B cell (primary cell): ENCODE measurements around the gene EXD3. TPM values are rescaled to one million over a fixed set of nuclear protein-coding genes. Genes with fewer than 3 reads are reported as not detected.

Source experiments
- ATAC-seq: fragments of 200-7000 bp; cut with Tn5 transposase; one replicate; pipeline ENCODE4 v1.10.0; 2021; ENCODE audit warnings: low read depth, mild to moderate bottlenecking, moderate number of reproducible peaks, moderate library complexity
- CTCF ChIA-PET: fragments of 350-600 bp; sonication (Branson Sonifier 250); formaldehyde crosslinking; loops from one replicate; lab custom pipeline; 2021; ENCODE audit warnings: antibody characterized with exemption, inconsistent platforms; lab: Charles Lee
- POLR2A ChIA-PET: fragments of 350-600 bp; sonication (Branson Sonifier 250); formaldehyde crosslinking; loops from one replicate; lab custom pipeline; 2021; ENCODE audit warnings: antibody characterized with exemption; lab: Charles Lee
- DNase-seq: peaks from one replicate; pipeline ENCODE4 v3.0.0; 2013
- H2AFZ ChIP-seq: 2 replicates; pipeline ENCODE4 v1.6.1; 2012; ENCODE audit warnings: mild to moderate bottlenecking, low read depth, low read length; ENCODE audit not compliant: insufficient read depth, poor library complexity, severe bottlenecking
- H3K27ac ChIP-seq, 2 donors: 1 replicate in 1 of 2; 2 replicates in 1 of 2; pipeline ENCODE4 v1.5.1; 2012 to 2013; ENCODE audit warnings: low read length in 2 of 2, mild to moderate bottlenecking in 2 of 2, moderate library complexity in 1 of 2
- H3K27me3 ChIP-seq, 4 experiments: fragments of 200-600 bp in 1 of 4; sonication (generic) in 1 of 4; replicated peaks in 1 of 4; 1 replicate in 2 of 4; 2 replicates in 2 of 4; pipeline versions ENCODE4 v1.6.1 to v1.7.0; 2013 to 2016; ENCODE audit warnings: low read length in 3 of 4, mild to moderate bottlenecking in 2 of 4, mixed read lengths in 1 of 4, moderate library complexity in 1 of 4; ENCODE audit not compliant: insufficient read depth in 4 of 4, control insufficient read depth in 3 of 4; ENCODE audit errors: control extremely low read depth in 1 of 4
- H3K36me3 ChIP-seq, 2 experiments: replicated peaks in 1 of 2; 1 replicate in 1 of 2; 2 replicates in 1 of 2; pipeline versions ENCODE4 v1.6.1 to v1.7.1; 2013; ENCODE audit warnings: low read length in 1 of 2; ENCODE audit not compliant: insufficient read depth in 2 of 2, control insufficient read depth in 1 of 2; ENCODE audit errors: control extremely low read depth in 1 of 2, extremely low read depth in 1 of 2
- H3K4me1 ChIP-seq, 2 donors: fragments of 200-600 bp in 1 of 2; sonication (generic) in 1 of 2; 1 replicate in 1 of 2; 2 replicates in 1 of 2; pipeline versions ENCODE4 v1.5.1 to v1.6.1; 2013 to 2017; ENCODE audit warnings: low read length in 2 of 2; ENCODE audit not compliant: control insufficient read depth in 2 of 2, insufficient read depth in 2 of 2
- H3K4me2 ChIP-seq: replicated peaks from 2 replicates; pipeline ENCODE3; 2012; ENCODE audit warnings: mild to moderate bottlenecking, low read depth, low read length; ENCODE audit not compliant: poor library complexity, severe bottlenecking
- H3K4me3 ChIP-seq, 5 experiments: fragments of 200-600 bp in 1 of 5; sonication (generic) in 1 of 5; 1 replicate in 3 of 5; 2 replicates in 2 of 5; pipeline versions ENCODE4 v1.5.1 to v1.7.0; 2011 to 2016; ENCODE audit warnings: low read length in 4 of 5, mild to moderate bottlenecking in 4 of 5, low read depth in 2 of 5, control low read depth in 1 of 5, moderate library complexity in 1 of 5; ENCODE audit not compliant: insufficient read depth in 1 of 5; ENCODE audit errors: control extremely low read depth in 1 of 5, extremely low read depth in 1 of 5
- H3K79me2 ChIP-seq: fragments of 200-600 bp; sonication (generic); one replicate; pipeline ENCODE4 v1.6.0; 2016; ENCODE audit warnings: low read length; ENCODE audit not compliant: control insufficient read depth, insufficient read depth
- H3K9ac ChIP-seq: fragments of 200-600 bp; sonication (generic); 2 replicates; pipeline ENCODE4 v1.6.1; 2017; ENCODE audit warnings: mild to moderate bottlenecking, low read length, moderate library complexity
- H3K9me3 ChIP-seq, 3 donors: one replicate each; pipeline versions ENCODE4 v1.6.1 to v1.7.1; 2013; ENCODE audit warnings: low read length in 2 of 3; ENCODE audit not compliant: control insufficient read depth in 2 of 3, insufficient read depth in 1 of 3; ENCODE audit errors: control extremely low read depth in 1 of 3
- H4K20me1 ChIP-seq: 2 replicates; pipeline ENCODE4 v1.6.0; 2012; ENCODE audit warnings: mild to moderate bottlenecking, low read length; ENCODE audit not compliant: insufficient read depth, control insufficient read depth, poor library complexity, severe bottlenecking
- H3K27ac Mint-ChIP-seq: one replicate; pipeline ENCODE4 v1.8.0; 2021; ENCODE audit warnings: mixed read lengths
- H3K27me3 Mint-ChIP-seq: one replicate; pipeline ENCODE4 v1.8.0; 2021; ENCODE audit warnings: mixed read lengths
- H3K4me1 Mint-ChIP-seq: one replicate; pipeline ENCODE4 v1.8.0; 2021; ENCODE audit warnings: mixed read lengths
- H3K4me3 Mint-ChIP-seq: one replicate; pipeline ENCODE4 v1.8.0; 2021; ENCODE audit warnings: mixed read lengths
- H3K9me3 Mint-ChIP-seq: one replicate; pipeline ENCODE4 v1.8.0; 2022; ENCODE audit warnings: mixed read lengths; ENCODE audit not compliant: insufficient read depth
- CTCF ChIP-seq: fragments of 200-600 bp; IDR thresholded peaks from one replicate; pipeline ENCODE4 v1.8.0; 2022; ENCODE audit warnings: antibody characterized with exemption, mild to moderate bottlenecking
- EZH2 ChIP-seq: IDR thresholded peaks from 2 replicates; pipeline ENCODE4 v1.6.1; 2012; ENCODE audit warnings: borderline replicate concordance, low read depth, mild to moderate bottlenecking, moderate library complexity, low read length; ENCODE audit not compliant: insufficient read depth, poor library complexity, severe bottlenecking
- whole genome bisulfite sequencing: methylation state at CpG from one replicate; pipeline ENCODE4 v1.1.5; 2013; ENCODE audit warnings: missing lambda C conversion rate; ENCODE audit not compliant: insufficient coverage; 5-methylcytosine and 5-hydroxymethylcytosine counted together
- intact Hi-C: fragments of 100-400 bp; cut with micrococcal nuclease; formaldehyde crosslinking; loops from one replicate; pipeline ENCODE4 v1.10.0; 2022
- polyA plus RNA-seq: library from polyadenylated mRNA; depleted of rRNA; stranded (reverse); fragments of >200 nt; gene quantifications from 2 replicates; pipeline ENCODE4 v1.2.3, GENCODE V29; 2012
- total RNA-seq, 2 donors: library from RNA; stranded (reverse); fragments of 120-200 nt in 1 of 2; gene quantifications; 1 replicate in 1 of 2; 2 replicates in 1 of 2; pipeline versions ENCODE4 v1.2.3 to v1.2.4, GENCODE V29; 2013 to 2022

The EXD3 gene
- total and polyA plus RNA-seq, 2 donors (not counting 1 experiment from before 2014, with no cell fraction given) = 22.5 to 23.7 TPM

GRCh38 chr9:137374131-137374845 is 48.7 kb downstream of the EXD3 start:
- Histone ChIP-seq H3K27me3 (no peaks in the 10 kb centered on the region), H3K27ac (no peak overlapping the region), H3K79me2 (no peaks in the 10 kb centered on the region), H4K20me1 (no peaks in the 10 kb centered on the region), H3K4me2 (no peak overlapping the region), H3K36me3 (no peaks in the 10 kb centered on the region), H2AFZ (no peak overlapping the region), H3K9me3 (peaks cover 0 to 7% (median 3%) of the 10 kb centered on the region in 3 donors), H3K9ac (no peak overlapping the region), H3K4me1 (no peaks in the 10 kb centered on the region), H3K4me3 (no peak overlapping the region)
- Mint-ChIP-seq H3K27ac (no peak overlapping the region), H3K9me3 (no peaks in the 10 kb centered on the region), H3K4me1 (no peaks in the 10 kb centered on the region), H3K27me3 (no peaks in the 10 kb centered on the region), H3K4me3 (no peak overlapping the region)
- ChIA-PET CTCF (no interaction called here), POLR2A (no interaction called here)
- TF ChIP-seq EZH2 (no peak), CTCF (no peak)
- ATAC-seq = no peak
- no peak for DNase-seq
- intact Hi-C loops = no loop called here
- WGBS = 95% methylated on average over 36 of the region's 37 CpGs

- no peak overlapping the region for H3K27ac Mint-ChIP-seq
These were observed 49.4 kb downstream of the EXD3 start for GRCh38 chr9:137373611-137373980.

More at GRCh38 chr9:137373611-137373980, 49.4 kb downstream of the EXD3 start:
- Histone ChIP-seq H3K4me3 (no peak overlapping the region), H4K20me1 (no peaks in the 10 kb centered on the region), H3K4me1 (no peaks in the 10 kb centered on the region), H3K79me2 (no peaks in the 10 kb centered on the region), H2AFZ (no peak overlapping the region), H3K27ac (no peak overlapping the region), H3K36me3 (no peaks in the 10 kb centered on the region), H3K4me2 (no peak overlapping the region), H3K9me3 (peaks cover 0 to 7% (median 3%) of the 10 kb centered on the region in 3 donors), H3K9ac (no peak overlapping the region), H3K27me3 (no peaks in the 10 kb centered on the region)
- WGBS = 97% methylated on average over 15 of the region's 16 CpGs
- ATAC-seq = no peak
- intact Hi-C loops = no loop called here
- POLR2A ChIA-PET = no interaction called here
- Mint-ChIP-seq H3K4me3 (no peak overlapping the region), H3K9me3 (no peaks in the 10 kb centered on the region), H3K27me3 (no peaks in the 10 kb centered on the region), H3K4me1 (no peaks in the 10 kb centered on the region)
- CTCF ChIA-PET = no interaction called here
- no peak for DNase-seq
- no peak for TF ChIP-seq EZH2
- TF ChIP-seq CTCF = no peak
